Astrocyte (in vitro differentiated cells and primary cell): ENCODE measurements around the gene ECSIT. TPM values are rescaled to one million over a fixed set of nuclear protein-coding genes. Genes with fewer than 3 reads are reported as not detected.
"Not testable (repeated sequence)": the region's sequence is repeated elsewhere in the genome, so short reads cannot be mapped to it uniquely, and the experiment has no call there.

Source experiments
- DNase-seq: peaks from one replicate; pipeline ENCODE4 v3.0.0-alpha.2; 2010; ENCODE audit warnings: low read depth
- FAIRE-seq: peaks from 2 replicates; lab custom pipeline; 2011; peaks lifted over from hg19 to GRCh38; lab: Jason Lieb, UNC
- H2AFZ ChIP-seq: 2 replicates; pipeline ENCODE4 v1.6.0; 2012; ENCODE audit warnings: low read depth, low read length, inconsistent platforms
- H3K27ac ChIP-seq: 2 replicates; pipeline ENCODE4 v1.5.1; 2011; ENCODE audit warnings: low read depth, low read length, inconsistent platforms
- H3K27me3 ChIP-seq: 2 replicates; pipeline ENCODE4 v1.6.0; 2011; ENCODE audit warnings: low read length, inconsistent platforms; ENCODE audit not compliant: insufficient read depth
- H3K36me3 ChIP-seq: 2 replicates; pipeline ENCODE4 v1.5.1; 2011; ENCODE audit warnings: low read length, inconsistent platforms; ENCODE audit not compliant: insufficient read depth
- H3K4me1 ChIP-seq: 2 replicates; pipeline ENCODE4 v1.5.1; 2011; ENCODE audit warnings: low read length, inconsistent platforms; ENCODE audit not compliant: insufficient read depth
- H3K4me2 ChIP-seq: 2 replicates; pipeline ENCODE4 v1.6.0; 2012; ENCODE audit warnings: low read length, inconsistent platforms
- H3K4me3 ChIP-seq: 2 replicates; pipeline ENCODE4 v1.5.1; 2011; ENCODE audit warnings: low read depth, mild to moderate bottlenecking, low read length, inconsistent platforms; ENCODE audit not compliant: insufficient read depth
- H3K79me2 ChIP-seq: 2 replicates; pipeline ENCODE4 v1.6.0; 2012; ENCODE audit warnings: mild to moderate bottlenecking, low read length, inconsistent platforms; ENCODE audit not compliant: insufficient read depth
- H3K9ac ChIP-seq: 2 replicates; pipeline ENCODE4 v1.6.0; 2012; ENCODE audit warnings: mild to moderate bottlenecking, low read length, inconsistent platforms
- H3K9me3 ChIP-seq: 2 replicates; pipeline ENCODE4 v1.5.1; 2012; ENCODE audit warnings: low read depth, mild to moderate bottlenecking, low read length, inconsistent platforms; ENCODE audit not compliant: insufficient read depth
- H4K20me1 ChIP-seq: 2 replicates; pipeline ENCODE4 v1.6.0; 2012; ENCODE audit warnings: low read length, inconsistent platforms; ENCODE audit not compliant: insufficient read depth
- H3K27ac Mint-ChIP-seq: one replicate; pipeline ENCODE4 v1.8.0; 2021; ENCODE audit warnings: mild to moderate bottlenecking, mixed read lengths; ENCODE audit not compliant: unreplicated experiment
- H3K27me3 Mint-ChIP-seq: one replicate; pipeline ENCODE4 v1.8.0; 2021; ENCODE audit warnings: low read depth, mixed read lengths; ENCODE audit not compliant: unreplicated experiment
- H3K36me3 Mint-ChIP-seq: one replicate; pipeline ENCODE4 v1.8.0; 2021; ENCODE audit warnings: low read depth, mixed read lengths; ENCODE audit not compliant: unreplicated experiment
- H3K4me1 Mint-ChIP-seq: one replicate; pipeline ENCODE4 v1.8.0; 2021; ENCODE audit warnings: low read depth, mixed read lengths; ENCODE audit not compliant: unreplicated experiment
- H3K4me3 Mint-ChIP-seq: one replicate; pipeline ENCODE4 v1.8.0; 2021; ENCODE audit warnings: mild to moderate bottlenecking, moderate library complexity, mixed read lengths; ENCODE audit not compliant: unreplicated experiment
- H3K9me3 Mint-ChIP-seq: one replicate; pipeline ENCODE4 v1.8.0; 2021; ENCODE audit warnings: mild to moderate bottlenecking, mixed read lengths; ENCODE audit not compliant: unreplicated experiment
- EZH2 ChIP-seq: IDR thresholded peaks from 2 replicates; pipeline ENCODE4 v1.6.1; 2012; ENCODE audit warnings: mild to moderate bottlenecking, low read length, inconsistent platforms; ENCODE audit not compliant: insufficient read depth
- total RNA-seq: library from RNA; stranded (reverse); gene quantifications from 2 replicates; pipeline ENCODE4 v1.2.1, GENCODE V29; 2021
- TF ChIP-seq, protein P1 (sequence below): IDR thresholded peaks from 2 replicates; pipeline ENCODE4 v1.5.1; 2011; ENCODE audit warnings: low read depth, mild to moderate bottlenecking, inconsistent platforms, low read length, moderate library complexity; ENCODE audit not compliant: insufficient read depth

The ECSIT gene
- total RNA-seq, 1 donor from 2014 or later: 21.9 TPM

DNA sequence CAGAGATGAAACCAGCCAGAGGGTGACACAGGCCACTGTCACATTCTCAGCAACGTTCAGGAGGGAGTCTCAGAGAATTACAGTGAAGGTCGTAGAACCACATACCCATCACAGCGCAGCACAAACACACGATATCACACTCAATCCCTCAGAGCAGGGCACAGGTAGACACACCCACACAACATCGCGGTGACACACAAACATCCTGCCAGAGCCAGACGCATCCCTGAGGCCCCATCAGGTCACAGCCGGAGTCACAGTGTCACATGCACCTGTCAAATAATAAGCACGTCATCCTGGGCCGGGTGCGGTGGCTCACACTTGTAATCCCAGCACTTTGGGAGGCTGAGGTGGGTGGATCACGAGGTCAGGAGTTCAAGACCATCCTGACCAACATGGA lies 65.5 kb downstream of the ECSIT start:
- DNase-seq (no peak), FAIRE-seq (no peak)
- Mint-ChIP-seq H3K36me3 (no peaks in the 10 kb centered on the region), H3K9me3 (peaks cover 3% of the 10 kb centered on the region), H3K4me1 (no peaks in the 10 kb centered on the region), H3K27ac (no peak overlapping the region), H3K4me3 (no peak overlapping the region), H3K27me3 (peaks cover 19% of the 10 kb centered on the region)
- Histone ChIP-seq H3K27ac (no peak overlapping the region), H3K9me3 (no peaks in the 10 kb centered on the region), H3K79me2 (no peaks in the 10 kb centered on the region), H3K9ac (no peak overlapping the region), H3K4me1 (no peaks in the 10 kb centered on the region), H3K4me2 (no peak overlapping the region), H3K4me3 (no peak overlapping the region), H2AFZ (no peak overlapping the region), H4K20me1 (no peaks in the 10 kb centered on the region), H3K36me3 (no peaks in the 10 kb centered on the region), H3K27me3 (no peaks in the 10 kb centered on the region)
- TF ChIP-seq, protein P1, sequence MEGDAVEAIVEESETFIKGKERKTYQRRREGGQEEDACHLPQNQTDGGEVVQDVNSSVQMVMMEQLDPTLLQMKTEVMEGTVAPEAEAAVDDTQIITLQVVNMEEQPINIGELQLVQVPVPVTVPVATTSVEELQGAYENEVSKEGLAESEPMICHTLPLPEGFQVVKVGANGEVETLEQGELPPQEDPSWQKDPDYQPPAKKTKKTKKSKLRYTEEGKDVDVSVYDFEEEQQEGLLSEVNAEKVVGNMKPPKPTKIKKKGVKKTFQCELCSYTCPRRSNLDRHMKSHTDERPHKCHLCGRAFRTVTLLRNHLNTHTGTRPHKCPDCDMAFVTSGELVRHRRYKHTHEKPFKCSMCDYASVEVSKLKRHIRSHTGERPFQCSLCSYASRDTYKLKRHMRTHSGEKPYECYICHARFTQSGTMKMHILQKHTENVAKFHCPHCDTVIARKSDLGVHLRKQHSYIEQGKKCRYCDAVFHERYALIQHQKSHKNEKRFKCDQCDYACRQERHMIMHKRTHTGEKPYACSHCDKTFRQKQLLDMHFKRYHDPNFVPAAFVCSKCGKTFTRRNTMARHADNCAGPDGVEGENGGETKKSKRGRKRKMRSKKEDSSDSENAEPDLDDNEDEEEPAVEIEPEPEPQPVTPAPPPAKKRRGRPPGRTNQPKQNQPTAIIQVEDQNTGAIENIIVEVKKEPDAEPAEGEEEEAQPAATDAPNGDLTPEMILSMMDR: no peak
- TF ChIP-seq EZH2: no peak

DNA sequence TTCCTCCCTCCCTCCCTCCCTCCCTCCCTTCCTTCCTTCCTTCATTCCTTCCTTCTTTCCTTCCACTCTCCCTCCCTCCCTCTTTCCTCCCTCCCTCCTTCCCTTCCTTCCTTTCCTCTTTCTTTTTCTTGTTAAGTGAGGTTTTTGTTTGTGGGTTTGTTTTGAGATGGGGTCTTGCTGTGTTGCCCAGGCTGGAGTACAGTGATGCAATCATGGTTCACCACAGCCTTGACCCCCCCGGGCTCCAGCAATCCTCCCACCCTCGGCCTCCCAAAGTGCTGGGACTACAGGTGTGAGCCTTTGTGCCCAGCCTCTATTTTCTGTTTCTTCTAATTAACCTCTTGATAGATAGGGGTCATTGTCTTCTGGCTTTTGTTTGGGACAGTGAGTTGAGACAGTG lies 67.5 kb downstream of the ECSIT start:
- Histone ChIP-seq H3K4me3 (no peak overlapping the region), H4K20me1 (no peaks in the 10 kb centered on the region), H3K36me3 (no peaks in the 10 kb centered on the region), H3K4me2 (no peak overlapping the region), H3K4me1 (no peaks in the 10 kb centered on the region), H3K79me2 (no peaks in the 10 kb centered on the region), H3K27ac (no peak overlapping the region), H3K9me3 (no peaks in the 10 kb centered on the region), H3K27me3 (no peaks in the 10 kb centered on the region), H3K9ac (no peak overlapping the region), H2AFZ (no peak overlapping the region)
- TF ChIP-seq, protein P1: no peak
- no peak for TF ChIP-seq EZH2
- Mint-ChIP-seq H3K4me1 (no peaks in the 10 kb centered on the region), H3K36me3 (no peaks in the 10 kb centered on the region), H3K27me3 (peaks cover 18% of the 10 kb centered on the region), H3K27ac (no peak overlapping the region), H3K9me3 (peaks cover 3% of the 10 kb centered on the region), H3K4me3 (no peak overlapping the region)
- DNase-seq (no peak), FAIRE-seq (no peak)

DNA sequence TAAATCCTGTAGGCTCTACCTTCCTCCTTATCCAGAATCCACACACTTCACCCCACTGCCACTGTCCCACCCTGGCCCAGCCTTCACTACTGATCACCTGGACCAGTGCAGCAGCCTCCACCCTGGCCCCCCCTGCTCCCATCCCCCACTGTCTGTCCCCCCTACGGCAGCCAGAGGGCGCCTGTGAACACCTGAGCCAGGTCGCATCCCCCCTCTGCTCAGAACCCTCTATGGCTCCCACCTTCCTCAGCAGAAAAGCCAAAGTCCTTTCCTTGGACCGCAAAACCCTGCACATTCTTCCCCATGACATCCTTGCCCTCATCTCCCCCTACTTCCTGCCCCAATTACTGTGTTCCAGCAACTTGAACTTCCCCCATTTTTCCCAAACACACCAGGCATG lies 68.7 kb downstream of the ECSIT start:
- H3K4me1 Mint-ChIP-seq: no peaks in the 10 kb centered on the region
- no peaks in the 10 kb centered on the region for H3K27me3 ChIP-seq
- no peak for FAIRE-seq
- no peak overlapping the region for H3K4me2 ChIP-seq
- no peak overlapping the region for H3K27ac Mint-ChIP-seq
- H4K20me1 ChIP-seq: no peaks in the 10 kb centered on the region
- DNase-seq: no peak
- no peaks in the 10 kb centered on the region for H3K36me3 ChIP-seq
- no peak overlapping the region for H2AFZ ChIP-seq
- H3K27me3 Mint-ChIP-seq: peaks cover 18% of the 10 kb centered on the region
- no peak overlapping the region for H3K4me3 Mint-ChIP-seq
- H3K9me3 Mint-ChIP-seq: peaks cover 3% of the 10 kb centered on the region
- no peak overlapping the region for H3K9ac ChIP-seq
- H3K27ac ChIP-seq: no peak overlapping the region
- no peak for TF ChIP-seq EZH2
- TF ChIP-seq, protein P1: no peak
- no peaks in the 10 kb centered on the region for H3K79me2 ChIP-seq
- no peaks in the 10 kb centered on the region for H3K36me3 Mint-ChIP-seq
- H3K9me3 ChIP-seq: no peaks in the 10 kb centered on the region
- H3K4me1 ChIP-seq: no peaks in the 10 kb centered on the region
- no peak overlapping the region for H3K4me3 ChIP-seq

DNA sequence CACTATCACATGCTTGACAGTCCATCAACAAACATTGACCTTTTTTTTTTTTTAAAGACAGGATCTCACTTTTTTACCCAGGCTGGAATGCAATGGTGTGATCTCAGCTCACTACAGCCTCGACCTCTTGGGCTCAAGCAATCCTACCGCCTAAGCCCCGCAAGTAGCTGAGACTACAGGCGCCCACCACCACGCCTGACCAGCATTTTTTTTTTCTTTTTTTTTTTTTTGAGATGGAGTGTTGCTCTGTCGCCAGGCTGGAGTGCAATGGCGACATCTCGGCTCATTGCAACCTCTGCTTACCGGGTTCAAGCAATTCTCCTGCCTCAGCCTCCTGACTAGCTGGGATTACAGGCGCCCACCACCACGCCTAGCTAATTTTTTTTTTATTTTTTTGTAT lies 70.0 kb downstream of the ECSIT start:
- not testable (repeated sequence) for H3K36me3 ChIP-seq, H3K4me1 ChIP-seq, H3K9me3 Mint-ChIP-seq, H3K4me3 ChIP-seq, H3K4me1 Mint-ChIP-seq, H3K27ac Mint-ChIP-seq, H4K20me1 ChIP-seq, H3K4me3 Mint-ChIP-seq, H2AFZ ChIP-seq, H3K27me3 ChIP-seq, DNase-seq, H3K4me2 ChIP-seq, FAIRE-seq, H3K9me3 ChIP-seq, H3K36me3 Mint-ChIP-seq, H3K9ac ChIP-seq, H3K79me2 ChIP-seq, H3K27ac ChIP-seq
- peaks cover 18% of the 10 kb centered on the region for H3K27me3 Mint-ChIP-seq
